CD4-positive, alpha-beta T cell treated with Interleukin-2 at 100 ng/mL for 4 hours (primary cell): Measurements from ENCODE around the gene GPAM.
"Not testable (repeated sequence)": the region's sequence is repeated elsewhere in the genome, so short reads cannot be mapped to it uniquely, and the experiment has no call there.

ENCODE experiments used
- DNase-seq: peaks from one replicate; pipeline ENCODE4 v3.0.0-alpha.2; 2020; ENCODE audit warnings: low spot score

Gene GPAM

GRCh38 chr10:112131996-112132395 is 51.6 kb downstream of the GPAM start:
- no peak for DNase-seq

DNA sequence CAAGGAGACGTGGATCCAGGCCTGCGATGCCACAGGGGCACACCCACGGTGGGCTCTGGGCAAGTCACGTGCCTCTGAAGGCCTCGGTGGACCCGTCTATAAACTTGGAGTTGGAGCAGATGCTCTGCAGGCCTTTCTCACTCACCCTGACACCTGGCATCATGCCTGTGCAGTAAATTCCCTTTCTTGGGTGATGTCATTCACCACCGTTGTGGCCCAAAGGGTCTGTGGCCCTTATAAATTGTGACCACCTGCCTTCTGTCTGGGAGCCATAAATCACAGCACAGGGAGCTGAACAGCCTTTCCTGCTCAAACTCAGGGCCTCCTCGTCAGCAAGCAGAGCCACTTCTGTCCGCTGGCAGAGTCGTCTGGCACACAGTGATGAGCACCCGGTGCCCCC is 52.2 kb downstream of the GPAM start:
- DNase-seq: no peak

DNA sequence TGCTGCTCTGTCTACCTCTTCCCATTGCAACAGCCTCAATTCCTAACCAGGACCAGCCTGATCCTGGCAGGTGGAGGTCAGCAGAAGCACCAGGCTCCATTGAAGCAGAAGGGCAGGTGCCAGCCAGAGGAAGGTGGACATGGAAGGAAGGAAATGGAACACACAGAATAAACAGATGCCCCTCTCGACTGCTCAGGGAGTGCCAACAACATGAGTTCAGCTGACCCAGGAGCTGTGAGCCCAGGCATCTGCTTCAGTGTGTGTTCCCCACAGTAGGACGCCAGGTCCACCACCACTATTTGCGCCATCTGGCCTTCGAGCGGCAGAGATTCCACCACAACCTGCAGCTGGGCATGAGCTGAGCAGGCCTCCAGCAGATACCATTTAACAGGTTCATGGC is 56.7 kb downstream of the GPAM start:
- DNase-seq: no peak

GRCh38 chr10:112126172-112126571 is 57.4 kb downstream of the GPAM start:
- no peak for DNase-seq

GRCh38 chr10:112124866-112125265 is 58.7 kb downstream of the GPAM start:
- no peak for DNase-seq

- no peak for DNase-seq
These were observed 60.7 kb downstream of the GPAM start for GRCh38 chr10:112122827-112123226.

DNA sequence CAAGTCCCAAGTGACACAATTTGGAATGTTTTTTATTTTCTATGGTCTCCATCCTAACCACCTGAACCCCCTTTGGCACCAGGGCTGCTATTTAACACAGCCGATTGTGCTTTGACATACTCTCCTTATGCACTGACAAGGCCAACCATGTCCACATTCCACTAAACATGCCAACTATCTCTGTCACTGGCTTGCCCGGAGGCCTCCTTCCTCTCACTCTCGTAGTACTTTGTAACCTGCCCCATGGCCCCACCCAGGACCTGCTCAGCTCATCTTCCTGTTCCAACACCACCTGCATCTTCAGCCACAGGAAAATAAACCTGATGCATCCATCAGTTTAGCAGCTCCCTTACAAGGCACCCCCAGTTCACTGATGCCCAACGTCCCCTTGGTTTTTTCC is 63.1 kb downstream of the GPAM start:
- DNase-seq: no peak

DNA sequence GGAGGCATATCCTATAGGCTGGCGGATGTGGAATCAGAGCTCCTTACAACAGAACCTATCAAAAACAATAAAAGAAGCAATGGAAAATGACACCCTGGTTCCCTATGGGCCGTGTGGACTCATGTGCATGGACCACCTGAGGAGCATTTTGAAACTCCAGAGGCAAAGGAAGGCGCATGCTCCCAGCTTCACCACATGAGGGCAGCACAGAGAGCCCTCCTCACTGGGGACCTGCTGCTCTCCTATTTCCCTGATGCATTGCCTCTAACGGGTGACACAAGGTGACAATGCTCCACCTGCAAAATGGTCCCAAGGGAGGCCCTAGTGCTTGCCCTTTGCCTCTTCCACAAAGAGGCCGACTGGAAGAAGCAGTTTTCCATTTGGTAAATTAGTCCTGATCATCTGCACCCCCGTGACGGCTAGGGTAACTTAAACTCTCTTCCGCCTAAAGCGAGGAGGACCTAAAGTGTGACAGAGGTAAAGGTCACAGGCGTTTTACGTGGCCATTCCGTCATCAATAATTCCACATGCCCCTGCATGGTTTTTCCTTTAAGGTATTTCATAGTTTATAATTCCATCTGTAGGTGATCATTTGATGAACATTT is 67.7 kb downstream of the GPAM start:
- peak; percentile 31 for DNase-seq

DNA sequence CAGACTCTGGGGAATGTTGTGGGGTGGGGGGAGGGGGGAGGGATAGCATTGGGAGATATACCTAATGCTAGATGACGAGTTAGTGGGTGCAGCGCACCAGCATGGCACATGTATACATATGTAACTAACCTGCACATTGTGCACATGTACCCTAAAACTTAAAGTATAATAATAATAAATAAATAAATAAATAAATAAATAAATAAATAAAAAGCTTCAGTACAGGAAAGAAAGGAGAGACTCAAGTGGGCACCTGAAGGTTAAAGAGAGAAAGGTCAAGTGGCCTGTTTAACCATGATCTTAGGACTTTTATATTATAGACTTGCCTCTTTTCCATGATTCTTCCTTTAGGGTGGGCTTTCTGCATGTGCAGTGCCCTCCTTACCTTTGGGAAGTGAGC is 73.8 kb downstream of the GPAM start:
- not testable (repeated sequence) for DNase-seq
